Esophagus squamous epithelium (tissue), 5 donors: ENCODE measurements around the gene FAM114A1. TPM values are rescaled to one million over a fixed set of nuclear protein-coding genes. Genes with fewer than 3 reads are reported as not detected.

Source experiments
- DNase-seq: peaks from one replicate; lab custom pipeline; 2025; lab: John Stamatoyannopoulos, UW
- H3K27ac ChIP-seq, 4 donors: fragments of 200-600 bp; sonication (generic); one replicate each; pipeline ENCODE4 v1.5.1; 2016 to 2019; ENCODE audit warnings: mild to moderate bottlenecking in 1 of 4
- H3K27me3 ChIP-seq, 4 donors: fragments of 200-600 bp; sonication (generic); 1 replicate in 3 of 4; 2 replicates in 1 of 4; pipeline versions ENCODE4 v1.5.1 to v1.6.0; 2017 to 2021; ENCODE audit warnings: antibody characterized with exemption in 1 of 4
- H3K36me3 ChIP-seq, 3 donors: fragments of 200-600 bp; sonication (generic); one replicate each; pipeline ENCODE4 v1.5.1; 2016 to 2019
- H3K4me1 ChIP-seq, 3 donors: fragments of 200-600 bp; sonication (generic); one replicate each; pipeline ENCODE4 v1.5.1; 2017 to 2019
- H3K4me3 ChIP-seq, 4 donors: fragments of 200-600 bp; sonication (generic); 1 replicate in 3 of 4; 2 replicates in 1 of 4; pipeline ENCODE4 v1.5.1; 2016 to 2019; ENCODE audit warnings: mild to moderate bottlenecking in 2 of 4, moderate library complexity in 1 of 4
- H3K9me3 ChIP-seq, 3 donors: fragments of 200-600 bp; sonication (generic); one replicate each; pipeline ENCODE4 v1.5.1; 2016 to 2019
- CTCF ChIP-seq, 6 experiments: fragments of 450-650 bp in 4 of 6; fragments of 200-600 bp in 2 of 6; sonication (generic) in 2 of 6; IDR thresholded peaks; one replicate each; pipeline ENCODE4 v1.5.1; 2016 to 2019; ENCODE audit warnings: antibody characterized with exemption in 6 of 6, mild to moderate bottlenecking in 4 of 6, moderate library complexity in 4 of 6
- POLR2A ChIP-seq, 4 donors: fragments of 450-650 bp; IDR thresholded peaks; one replicate each; pipeline ENCODE4 v1.6.1; 2017; ENCODE audit warnings: antibody characterized with exemption in 4 of 4, mild to moderate bottlenecking in 4 of 4, moderate library complexity in 3 of 4
- WGBS, 2 donors: methylation state at CpG; one replicate each; pipeline ENCODE4 v1.1.5; 2018; 5-methylcytosine and 5-hydroxymethylcytosine counted together
- intact Hi-C: fragments of 100-400 bp; cut with DNase I; formaldehyde crosslinking; loops from one replicate; pipeline ENCODE4 v1.15.0; 2022
- total RNA-seq, 4 donors: library from RNA; depleted of rRNA; stranded (reverse); fragments of >200 nt; gene quantifications; one replicate each; pipeline ENCODE4 v1.1.0, GENCODE V29; 2016
- donor health status: DM: yes; HTN: yes; CAD: no.

Gene FAM114A1
- total RNA-seq, 4 donors from 2014 or later, result 36.7 to 80.9 (median 69.2) TPM

- Histone ChIP-seq H3K36me3 (peaks cover 0 to 76% (median 5%) of the 10 kb centered on the region in 3 donors), H3K4me3 (no peak overlapping the region), H3K27me3 (no peaks in the 10 kb centered on the region), H3K4me1 (peaks cover 0 to 14% (median 0%) of the 10 kb centered on the region in 3 donors), H3K9me3 (no peaks in the 10 kb centered on the region), H3K27ac (peak overlapping the region in 2 of 4 donors; percentile 64 to 67)
- no peak for DNase-seq
- intact Hi-C loops, result no loop called here
- 63 to 73% methylated on average over 4 of the region's 4 CpGs for WGBS, 2 donors
- TF ChIP-seq POLR2A (IDR thresholded peaks at IDR 0.05), result no peak
- TF ChIP-seq CTCF (IDR thresholded peaks at IDR 0.05), result no peak
Observed at GRCh38 chr4:38943343-38943742, 75.7 kb downstream of the FAM114A1 start.

DNA sequence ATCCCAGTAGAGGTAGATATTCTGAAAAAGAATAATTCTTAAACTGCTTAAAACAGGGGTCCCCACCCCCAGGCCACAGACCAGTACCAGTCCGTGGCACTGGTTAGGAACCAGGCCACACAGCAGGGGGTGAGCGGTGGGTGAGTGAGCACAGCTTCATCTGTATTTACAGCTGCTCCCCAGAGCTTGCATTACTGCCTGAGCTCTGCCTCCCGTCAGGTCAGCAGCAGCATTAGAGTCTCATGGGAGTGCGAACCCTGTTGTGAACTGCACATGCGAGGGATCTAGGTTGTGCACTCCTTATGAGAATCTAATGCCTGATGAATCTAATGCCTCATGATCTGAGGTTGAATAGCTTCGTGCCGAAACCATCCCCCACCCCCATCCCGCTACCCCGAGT lies 76.8 kb downstream of the FAM114A1 start:
- DNase-seq, result no peak
- TF ChIP-seq POLR2A (IDR thresholded peaks at IDR 0.05) (no peak), CTCF (IDR thresholded peaks at IDR 0.05) (no peak)
- H3K36me3 ChIP-seq, result peaks cover 0 to 65% (median 5%) of the 10 kb centered on the region in 3 donors
- no peaks in the 10 kb centered on the region for H3K9me3 ChIP-seq
- no peak overlapping the region for H3K4me3 ChIP-seq
- peak overlapping the region in 3 of 4 donors; percentile 64 to 79 (median 67) for H3K27ac ChIP-seq
- H3K4me1 ChIP-seq, result peaks cover 3 to 25% (median 6%) of the 10 kb centered on the region in 3 donors
- H3K27me3 ChIP-seq, result no peaks in the 10 kb centered on the region
- intact Hi-C loops, result no loop called here
- 92 to 98% methylated on average over 8 to 9 of the region's 9 CpGs for WGBS, 2 donors

- no peak for TF ChIP-seq CTCF (IDR thresholded peaks at IDR 0.05)
- no peak for TF ChIP-seq POLR2A (IDR thresholded peaks at IDR 0.05)
- 80 to 81% methylated on average over 3 of the region's 3 CpGs for WGBS, 2 donors
- H3K4me3 ChIP-seq, result no peak overlapping the region
- H3K27me3 ChIP-seq, result no peaks in the 10 kb centered on the region
- H3K9me3 ChIP-seq, result no peaks in the 10 kb centered on the region
- H3K27ac ChIP-seq, result peak overlapping the region in 3 of 4 donors; percentile 50 to 69 (median 51)
- H3K4me1 ChIP-seq, result peaks cover 4 to 28% (median 6%) of the 10 kb centered on the region in 3 donors
- intact Hi-C loops, result no loop called here
- H3K36me3 ChIP-seq, result peaks cover 0 to 40% (median 5%) of the 10 kb centered on the region in 3 donors
- DNase-seq, result no peak
Observed at GRCh38 chr4:38946919-38947318, 79.3 kb downstream of the FAM114A1 start.

GRCh38 chr4:38948551-38948950 lies 80.9 kb downstream of the FAM114A1 start:
- DNase-seq, result no peak
- H3K4me1 ChIP-seq, result peaks cover 4 to 28% (median 6%) of the 10 kb centered on the region in 3 donors
- no peaks in the 10 kb centered on the region for H3K27me3 ChIP-seq
- no peak overlapping the region for H3K4me3 ChIP-seq
- intact Hi-C loops, result no loop called here
- H3K27ac ChIP-seq, result peak overlapping the region in 3 of 4 donors; percentile 65 to 69 (median 67)
- 20 to 28% methylated on average over 2 of the region's 2 CpGs for WGBS, 2 donors
- peaks cover 0 to 24% (median 5%) of the 10 kb centered on the region in 3 donors for H3K36me3 ChIP-seq
- no peaks in the 10 kb centered on the region for H3K9me3 ChIP-seq
- TF ChIP-seq POLR2A (IDR thresholded peaks at IDR 0.05), result no peak
- no peak for TF ChIP-seq CTCF (IDR thresholded peaks at IDR 0.05)

GRCh38 chr4:38949411-38950051 lies 81.9 kb downstream of the FAM114A1 start:
- no peak for DNase-seq
- intact Hi-C loops, result no loop called here
- Histone ChIP-seq H3K27me3 (no peaks in the 10 kb centered on the region), H3K36me3 (peaks cover 0 to 14% (median 2%) of the 10 kb centered on the region in 3 donors), H3K9me3 (no peaks in the 10 kb centered on the region), H3K4me1 (peaks cover 4 to 28% (median 6%) of the 10 kb centered on the region in 3 donors), H3K27ac (peak overlapping the region in 3 of 4 donors; percentile 61 to 69 (median 62)), H3K4me3 (no peak overlapping the region)
- 32 to 48% methylated on average over 5 of the region's 5 CpGs for WGBS, 2 donors
- TF ChIP-seq CTCF (IDR thresholded peaks at IDR 0.05), result no peak
- no peak for TF ChIP-seq POLR2A (IDR thresholded peaks at IDR 0.05)
